Type B pancreatic cell (in vitro differentiated cells): ENCODE results near the gene CISD2. TPM values are rescaled to one million over a fixed set of nuclear protein-coding genes. Genes with fewer than 3 reads are reported as not detected.
"Not testable (repeated sequence)": the region's sequence is repeated elsewhere in the genome, so short reads cannot be mapped to it uniquely, and the experiment has no call there.

ENCODE experiments used
- DNase-seq: peaks from one replicate; pipeline ENCODE4 v3.0.0; 2021; ENCODE audit warnings: mixed read lengths; ENCODE audit not compliant: unreplicated experiment; ENCODE audit errors: extremely low spot score
- H3K27ac Mint-ChIP-seq: 2 replicates; pipeline ENCODE4 v1.8.0; 2021; ENCODE audit warnings: mild to moderate bottlenecking, mixed read lengths
- H3K27me3 Mint-ChIP-seq: 2 replicates; pipeline ENCODE4 v1.8.0; 2021; ENCODE audit warnings: mixed read lengths
- H3K36me3 Mint-ChIP-seq: 2 replicates; pipeline ENCODE4 v1.8.0; 2021; ENCODE audit warnings: mixed read lengths
- H3K4me1 Mint-ChIP-seq: one replicate; pipeline ENCODE4 v1.8.0; 2021; ENCODE audit warnings: mixed read lengths; ENCODE audit not compliant: unreplicated experiment
- H3K4me3 Mint-ChIP-seq: 2 replicates; pipeline ENCODE4 v1.8.0; 2021; ENCODE audit warnings: mild to moderate bottlenecking, mixed read lengths
- H3K9me3 Mint-ChIP-seq: 2 replicates; pipeline ENCODE4 v1.8.0; 2021; ENCODE audit warnings: mixed read lengths
- total RNA-seq: library from RNA; stranded (reverse); gene quantifications from 2 replicates; pipeline ENCODE4 v1.2.1, GENCODE V29; 2021; ENCODE audit warnings: low replicate concordance
- TF ChIP-seq, protein P1 (sequence below): fragments of 200-600 bp; sonication (generic); conservative IDR thresholded peaks from 2 replicates; pipeline ENCODE4 v1.5.0; 2021; ENCODE audit warnings: antibody characterized with exemption, mild to moderate bottlenecking

Gene CISD2
- total RNA-seq, 1 donor from 2014 or later = 27.9 TPM

DNA sequence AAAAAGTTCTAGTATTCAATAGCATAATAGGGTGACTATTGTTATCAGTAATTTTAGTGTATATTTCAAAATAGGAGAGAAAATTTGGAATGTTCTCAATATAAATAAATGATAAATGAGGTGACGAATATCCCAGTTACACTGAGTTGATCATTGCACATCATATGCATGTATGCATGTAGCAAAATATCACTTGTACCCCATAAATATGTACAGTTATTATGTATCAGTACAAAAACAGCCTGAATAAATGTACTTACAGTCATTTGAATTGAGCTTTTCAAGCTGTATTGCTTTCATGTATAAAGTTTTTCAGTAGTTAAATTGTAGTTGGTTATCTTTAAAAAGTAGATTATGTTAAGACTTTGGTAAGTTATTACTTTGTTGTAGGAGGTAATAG, 12.6 kb downstream of the CISD2 start:
- no peak for DNase-seq
- Mint-ChIP-seq H3K27me3 (no peaks in the 10 kb centered on the region), H3K4me1 (peaks cover 4% of the 10 kb centered on the region), H3K9me3 (peaks cover 4% of the 10 kb centered on the region), H3K36me3 (peaks cover 30% of the 10 kb centered on the region), H3K4me3 (no peak overlapping the region), H3K27ac (no peak overlapping the region)
- TF ChIP-seq, protein P1, sequence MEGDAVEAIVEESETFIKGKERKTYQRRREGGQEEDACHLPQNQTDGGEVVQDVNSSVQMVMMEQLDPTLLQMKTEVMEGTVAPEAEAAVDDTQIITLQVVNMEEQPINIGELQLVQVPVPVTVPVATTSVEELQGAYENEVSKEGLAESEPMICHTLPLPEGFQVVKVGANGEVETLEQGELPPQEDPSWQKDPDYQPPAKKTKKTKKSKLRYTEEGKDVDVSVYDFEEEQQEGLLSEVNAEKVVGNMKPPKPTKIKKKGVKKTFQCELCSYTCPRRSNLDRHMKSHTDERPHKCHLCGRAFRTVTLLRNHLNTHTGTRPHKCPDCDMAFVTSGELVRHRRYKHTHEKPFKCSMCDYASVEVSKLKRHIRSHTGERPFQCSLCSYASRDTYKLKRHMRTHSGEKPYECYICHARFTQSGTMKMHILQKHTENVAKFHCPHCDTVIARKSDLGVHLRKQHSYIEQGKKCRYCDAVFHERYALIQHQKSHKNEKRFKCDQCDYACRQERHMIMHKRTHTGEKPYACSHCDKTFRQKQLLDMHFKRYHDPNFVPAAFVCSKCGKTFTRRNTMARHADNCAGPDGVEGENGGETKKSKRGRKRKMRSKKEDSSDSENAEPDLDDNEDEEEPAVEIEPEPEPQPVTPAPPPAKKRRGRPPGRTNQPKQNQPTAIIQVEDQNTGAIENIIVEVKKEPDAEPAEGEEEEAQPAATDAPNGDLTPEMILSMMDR = no peak

DNA sequence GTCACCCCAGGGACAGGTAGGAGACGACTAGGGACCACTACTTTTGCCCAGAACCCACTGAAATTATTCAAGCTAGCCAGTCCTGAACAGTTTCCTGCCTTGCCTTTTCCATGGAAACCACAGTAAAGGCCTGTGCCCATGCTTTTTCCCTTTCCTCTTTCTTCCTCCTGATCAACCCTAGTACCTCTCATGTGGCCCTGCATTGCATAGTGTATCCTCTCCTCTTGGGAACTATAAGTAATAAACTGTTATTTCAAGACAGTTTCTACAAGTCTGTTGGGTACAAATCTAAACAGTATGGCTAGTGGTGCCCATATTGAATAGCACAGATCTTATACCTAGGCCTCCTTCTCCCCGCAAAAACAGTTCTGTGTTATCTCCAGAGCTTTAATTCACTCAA, 14.5 kb downstream of the CISD2 start:
- TF ChIP-seq, protein P1 = no peak
- Mint-ChIP-seq H3K27me3 (no peaks in the 10 kb centered on the region), H3K9me3 (peaks cover 3% of the 10 kb centered on the region), H3K36me3 (peaks cover 23% of the 10 kb centered on the region), H3K27ac (no peak overlapping the region), H3K4me1 (peaks cover 3% of the 10 kb centered on the region), H3K4me3 (no peak overlapping the region)
- DNase-seq = no peak

DNA sequence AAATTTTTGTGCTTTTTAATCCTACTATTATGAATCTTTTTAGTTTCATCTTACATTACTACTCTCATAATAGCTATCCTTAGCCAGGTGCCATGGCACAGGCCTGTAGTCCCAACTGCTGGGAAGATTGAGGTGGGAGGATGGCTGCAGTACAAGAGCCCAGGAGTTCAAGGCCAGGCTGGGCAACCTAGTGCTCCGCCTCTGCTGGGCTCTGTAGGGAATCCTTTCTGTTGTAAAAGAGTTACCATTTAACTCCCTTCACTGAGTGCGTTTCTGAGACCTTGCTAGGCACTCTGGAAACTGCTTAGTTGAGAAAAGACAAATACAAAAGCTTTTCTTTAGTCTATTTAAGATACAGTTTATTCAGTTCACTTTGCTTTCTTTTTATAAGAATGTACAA, 19.8 kb downstream of the CISD2 start:
- not testable (repeated sequence) for H3K9me3 Mint-ChIP-seq, H3K36me3 Mint-ChIP-seq, H3K27me3 Mint-ChIP-seq, DNase-seq, H3K27ac Mint-ChIP-seq, H3K4me1 Mint-ChIP-seq, H3K4me3 Mint-ChIP-seq

DNA sequence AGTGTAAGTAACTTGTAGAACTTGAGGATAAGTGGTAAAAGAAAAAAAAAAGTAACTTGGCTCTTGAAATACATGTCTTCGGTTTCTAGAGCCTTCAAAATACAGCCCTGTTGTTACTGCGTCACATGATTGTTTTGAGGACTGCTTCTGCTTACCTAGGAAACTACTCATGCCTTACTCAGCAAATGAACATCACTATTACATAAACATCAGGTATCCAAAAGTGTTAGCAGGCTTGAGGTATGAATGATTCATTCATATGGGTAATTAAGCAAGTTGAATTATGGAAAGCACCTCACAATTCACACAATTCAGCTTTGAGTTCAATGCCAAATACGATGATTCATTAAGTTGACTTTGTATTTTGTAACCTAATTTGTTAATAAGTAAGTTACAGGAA, 21.1 kb downstream of the CISD2 start:
- not testable (repeated sequence) for H3K27me3 Mint-ChIP-seq, H3K27ac Mint-ChIP-seq, H3K4me1 Mint-ChIP-seq, DNase-seq, H3K9me3 Mint-ChIP-seq, H3K36me3 Mint-ChIP-seq, H3K4me3 Mint-ChIP-seq

DNA sequence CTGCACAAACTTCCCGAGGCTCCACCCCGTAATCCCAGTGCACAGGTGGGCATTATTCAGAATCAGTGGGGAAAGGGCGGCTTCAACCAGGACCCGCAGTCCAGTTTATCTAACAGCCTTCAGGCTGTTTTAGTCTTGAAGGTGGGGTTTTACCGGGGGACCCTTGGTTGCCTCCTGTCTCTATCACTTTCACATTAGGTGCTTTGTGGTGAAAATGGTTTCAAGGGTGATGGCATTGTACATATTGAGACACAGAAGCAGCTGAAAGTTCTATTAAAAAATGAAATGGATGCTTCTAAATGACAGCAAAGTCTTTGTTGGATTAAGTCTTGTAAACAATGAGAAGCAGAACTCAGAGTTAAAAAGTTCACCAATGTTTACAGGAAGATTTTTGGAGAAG, 27.8 kb downstream of the CISD2 start:
- not testable (repeated sequence) for H3K27ac Mint-ChIP-seq, H3K27me3 Mint-ChIP-seq, H3K4me3 Mint-ChIP-seq, H3K36me3 Mint-ChIP-seq, H3K4me1 Mint-ChIP-seq, DNase-seq, H3K9me3 Mint-ChIP-seq

DNA sequence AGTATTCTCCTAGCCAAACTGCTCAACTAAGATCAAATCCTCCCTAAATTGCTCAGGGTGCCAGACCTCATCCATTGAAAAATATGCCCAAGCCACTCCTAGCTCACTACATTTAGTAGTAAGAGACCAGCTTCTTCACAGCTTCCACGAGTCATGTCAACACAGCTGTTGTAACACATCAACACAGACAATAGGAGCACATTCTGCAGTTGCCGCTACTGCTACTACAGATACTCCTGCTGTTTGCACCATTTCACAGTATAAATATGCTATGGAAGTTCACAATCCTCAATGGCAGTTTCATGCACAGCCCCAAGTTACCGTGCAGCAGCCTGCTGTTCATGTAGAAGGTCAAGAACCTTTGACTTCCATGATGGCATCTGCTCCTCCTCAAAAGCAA, 28.8 kb downstream of the CISD2 start:
- H3K27me3 Mint-ChIP-seq, H3K36me3 Mint-ChIP-seq, H3K4me1 Mint-ChIP-seq, H3K9me3 Mint-ChIP-seq, H3K4me3 Mint-ChIP-seq, DNase-seq, H3K27ac Mint-ChIP-seq: not testable (repeated sequence)

DNA sequence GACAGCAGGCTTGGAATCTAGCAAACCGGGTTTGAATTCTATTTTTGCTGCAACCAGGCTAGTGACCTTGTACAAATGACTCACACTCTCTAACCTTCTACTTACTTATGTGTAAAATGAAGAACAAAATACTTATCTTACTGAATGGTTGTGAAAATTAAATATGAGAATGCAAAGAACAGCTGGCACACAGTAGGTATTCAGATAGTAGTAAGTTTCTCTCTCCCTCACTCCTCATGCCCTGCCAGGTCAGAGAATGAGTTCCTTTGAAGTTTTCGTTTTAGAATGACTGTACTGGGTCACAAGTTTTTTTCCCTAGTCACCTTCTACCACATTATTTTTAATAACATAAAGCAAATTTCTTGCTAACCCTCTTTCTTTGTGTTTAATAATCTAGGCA, 33.0 kb downstream of the CISD2 start:
- H3K27ac Mint-ChIP-seq = no peak overlapping the region
- TF ChIP-seq, protein P1 = no peak
- H3K27me3 Mint-ChIP-seq = no peaks in the 10 kb centered on the region
- no peak for DNase-seq
- no peaks in the 10 kb centered on the region for H3K4me1 Mint-ChIP-seq
- H3K36me3 Mint-ChIP-seq = no peaks in the 10 kb centered on the region
- H3K9me3 Mint-ChIP-seq = no peaks in the 10 kb centered on the region
- no peak overlapping the region for H3K4me3 Mint-ChIP-seq

DNA sequence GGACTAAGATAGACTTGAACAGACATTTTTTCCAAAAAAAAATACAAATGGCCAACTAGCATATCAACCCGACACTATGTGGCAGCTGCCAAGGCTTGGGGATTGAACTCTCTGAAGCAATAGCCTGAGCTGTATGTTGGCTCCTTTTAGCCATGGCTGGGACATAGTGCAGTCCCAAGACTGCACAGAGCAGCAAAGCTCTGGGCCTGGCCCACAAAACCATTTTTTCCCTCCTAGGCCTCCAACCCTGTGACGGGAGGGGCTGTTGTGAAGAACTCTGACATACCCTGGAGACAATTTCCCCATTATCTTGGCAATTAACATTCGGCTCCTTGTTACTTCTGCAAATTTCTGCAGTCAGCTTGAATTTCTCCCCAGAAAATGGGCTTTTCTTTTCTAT, 50.1 kb downstream of the CISD2 start:
- no peak for DNase-seq
- no peaks in the 10 kb centered on the region for H3K4me1 Mint-ChIP-seq
- no peak overlapping the region for H3K4me3 Mint-ChIP-seq
- no peak overlapping the region for H3K27ac Mint-ChIP-seq
- TF ChIP-seq, protein P1 = no peak
- peaks cover 12% of the 10 kb centered on the region for H3K9me3 Mint-ChIP-seq
- no peaks in the 10 kb centered on the region for H3K27me3 Mint-ChIP-seq
- no peaks in the 10 kb centered on the region for H3K36me3 Mint-ChIP-seq

DNA sequence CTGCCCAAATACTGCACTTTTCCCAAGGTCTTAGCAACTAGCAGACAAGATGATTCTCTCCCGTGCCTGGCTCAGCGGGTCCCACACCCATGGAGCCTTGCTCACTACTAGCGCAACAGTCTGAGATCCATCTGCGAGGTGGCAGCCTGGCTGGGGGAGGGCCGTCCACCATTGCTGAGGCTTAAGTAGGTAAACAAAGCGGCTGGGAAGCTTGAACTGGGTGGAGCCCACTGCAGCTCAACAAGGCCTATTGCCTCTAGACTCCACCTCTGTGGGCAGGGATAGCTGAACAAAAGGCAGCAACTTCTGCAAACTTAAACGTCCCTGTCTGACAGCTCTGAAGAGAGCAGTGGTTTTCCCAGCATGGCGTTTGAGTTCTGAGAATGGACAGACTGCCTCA, 50.9 kb downstream of the CISD2 start:
- DNase-seq, H3K4me3 Mint-ChIP-seq, H3K36me3 Mint-ChIP-seq: not testable (repeated sequence)

More for the DNA sequence above, 50.9 kb downstream of the CISD2 start:
- not testable (repeated sequence) for H3K4me1 Mint-ChIP-seq, H3K27ac Mint-ChIP-seq, H3K9me3 Mint-ChIP-seq, H3K27me3 Mint-ChIP-seq
